ENCODE data around the gene SNRPD1.

GRCh38 chr18:21662581-21662980 lies 50.5 kb downstream of the SNRPD1 start:
- TF ChIP-seq YY1 (IDR thresholded peaks at IDR 0.05; ENCODE audit: insufficient read depth, insufficient read length), result no peak
- no peak for TF ChIP-seq SUZ12 (IDR thresholded peaks at IDR 0.05; ENCODE audit: extremely low read depth, insufficient read depth, insufficient read length)

Data from NT2/D1 (cell line).